Mesenchymal stem cell (in vitro differentiated cells and primary cell): ENCODE results near the gene ZNF652.
"Not testable (repeated sequence)": the region's sequence is repeated elsewhere in the genome, so short reads cannot be mapped to it uniquely, and the experiment has no call there.

Experiments used
- DNase-seq: peaks from one replicate; pipeline ENCODE4 v3.0.0-alpha.2; 2013
- H2AFZ ChIP-seq: one replicate; pipeline ENCODE4 v1.6.1; 2013; ENCODE audit warnings: low read depth, mild to moderate bottlenecking, control low read depth, inconsistent platforms, low read length, moderate library complexity
- H2AK5ac ChIP-seq: 2 replicates; pipeline ENCODE4 v1.6.1; 2013; ENCODE audit warnings: low read length, moderate library complexity, mild to moderate bottlenecking, inconsistent platforms; ENCODE audit not compliant: severe bottlenecking
- H2BK120ac ChIP-seq: one replicate; pipeline ENCODE4 v1.6.1; 2013; ENCODE audit warnings: low read depth, mild to moderate bottlenecking, inconsistent platforms, low read length, moderate library complexity
- H2BK12ac ChIP-seq, 2 experiments: one replicate each; pipeline ENCODE4 v1.6.1; 2013; ENCODE audit warnings: inconsistent platforms in 2 of 2, low read length in 2 of 2, mild to moderate bottlenecking in 2 of 2, moderate library complexity in 2 of 2, control low read depth in 1 of 2
- H2BK15ac ChIP-seq: one replicate; pipeline ENCODE4 v1.6.1; 2013; ENCODE audit warnings: mild to moderate bottlenecking, low read depth, inconsistent platforms; ENCODE audit not compliant: poor library complexity, severe bottlenecking
- H2BK5ac ChIP-seq: 2 replicates; pipeline ENCODE4 v1.6.1; 2013; ENCODE audit warnings: low read depth, mild to moderate bottlenecking, low read length, control low read depth, inconsistent platforms; ENCODE audit not compliant: poor library complexity, severe bottlenecking
- H3K14ac ChIP-seq, 2 experiments: one replicate each; pipeline ENCODE4 v1.6.1; 2013; ENCODE audit warnings: inconsistent platforms in 2 of 2, low read length in 2 of 2, control low read depth in 1 of 2, mild to moderate bottlenecking in 1 of 2, moderate library complexity in 1 of 2
- H3K18ac ChIP-seq, 2 experiments: one replicate each; pipeline ENCODE4 v1.6.1; 2013; ENCODE audit warnings: inconsistent platforms in 2 of 2, low read length in 2 of 2, control low read depth in 1 of 2, low read depth in 1 of 2, mild to moderate bottlenecking in 1 of 2
- H3K23ac ChIP-seq, 2 experiments: one replicate each; pipeline ENCODE4 v1.6.1; 2013; ENCODE audit warnings: inconsistent platforms in 2 of 2, low read length in 2 of 2, mild to moderate bottlenecking in 2 of 2, moderate library complexity in 2 of 2, control low read depth in 1 of 2
- H3K27ac ChIP-seq: 2 replicates; pipeline ENCODE4 v1.5.1; 2013; ENCODE audit warnings: mild to moderate bottlenecking, moderate library complexity, low read length, control low read depth, inconsistent platforms; ENCODE audit not compliant: poor library complexity, severe bottlenecking
- H3K27me3 ChIP-seq, 2 experiments: 2 replicates each; pipeline versions ENCODE4 v1.6.1 to v1.7.0; 2013; ENCODE audit warnings: low read length in 2 of 2, mild to moderate bottlenecking in 2 of 2, moderate library complexity in 2 of 2, control low read depth in 1 of 2, inconsistent platforms in 1 of 2; ENCODE audit not compliant: control insufficient read depth in 1 of 2, insufficient read depth in 1 of 2
- H3K36me3 ChIP-seq, 2 experiments: 2 replicates each; pipeline versions ENCODE4 v1.6.1 to v1.7.0; 2013; ENCODE audit warnings: low read length in 2 of 2, control low read depth in 1 of 2, inconsistent platforms in 1 of 2, low read depth in 1 of 2, mild to moderate bottlenecking in 1 of 2; ENCODE audit not compliant: insufficient read depth in 2 of 2, control insufficient read depth in 1 of 2
- H3K4ac ChIP-seq, 2 experiments: one replicate each; pipeline ENCODE4 v1.6.1; 2013; ENCODE audit warnings: inconsistent platforms in 2 of 2, low read length in 2 of 2, mild to moderate bottlenecking in 2 of 2, moderate library complexity in 2 of 2, control low read depth in 1 of 2, low read depth in 1 of 2
- H3K4me1 ChIP-seq: 2 replicates; pipeline ENCODE4 v1.6.1; 2013; ENCODE audit warnings: low read depth, low read length, control low read depth; ENCODE audit not compliant: control insufficient read depth, insufficient read depth
- H3K4me2 ChIP-seq: 2 replicates; pipeline ENCODE4 v1.6.1; 2013; ENCODE audit warnings: low read length, mild to moderate bottlenecking, inconsistent platforms; ENCODE audit not compliant: poor library complexity, severe bottlenecking
- H3K4me3 ChIP-seq, 2 experiments: 2 replicates each; pipeline versions ENCODE4 v1.5.1 to v1.7.0; 2013; ENCODE audit warnings: low read length in 2 of 2, mild to moderate bottlenecking in 2 of 2, control low read depth in 1 of 2, low read depth in 1 of 2; ENCODE audit not compliant: insufficient read depth in 1 of 2
- H3K79me1 ChIP-seq: replicated peaks from 2 replicates; pipeline ENCODE4 v1.6.1; 2013; ENCODE audit warnings: mild to moderate bottlenecking, control low read depth, low read length, inconsistent platforms; ENCODE audit not compliant: poor library complexity, severe bottlenecking
- H3K9ac ChIP-seq: 2 replicates; pipeline ENCODE4 v1.7.0; 2013; ENCODE audit warnings: mild to moderate bottlenecking, low read length, moderate library complexity
- H3K9me3 ChIP-seq: 2 replicates; pipeline ENCODE4 v1.7.0; 2013; ENCODE audit warnings: mild to moderate bottlenecking, low read length; ENCODE audit not compliant: control insufficient read depth
- H4K8ac ChIP-seq: one replicate; pipeline ENCODE4 v1.6.1; 2013; ENCODE audit warnings: inconsistent platforms, mild to moderate bottlenecking, low read length, moderate library complexity
- H4K91ac ChIP-seq: one replicate; pipeline ENCODE4 v1.6.1; 2013; ENCODE audit warnings: mild to moderate bottlenecking, low read length, inconsistent platforms
- WGBS: methylation state at CpG from one replicate; pipeline ENCODE4 v1.1.7; 2013; ENCODE audit warnings: mixed read lengths; 5-methylcytosine and 5-hydroxymethylcytosine counted together

The ZNF652 gene

DNA sequence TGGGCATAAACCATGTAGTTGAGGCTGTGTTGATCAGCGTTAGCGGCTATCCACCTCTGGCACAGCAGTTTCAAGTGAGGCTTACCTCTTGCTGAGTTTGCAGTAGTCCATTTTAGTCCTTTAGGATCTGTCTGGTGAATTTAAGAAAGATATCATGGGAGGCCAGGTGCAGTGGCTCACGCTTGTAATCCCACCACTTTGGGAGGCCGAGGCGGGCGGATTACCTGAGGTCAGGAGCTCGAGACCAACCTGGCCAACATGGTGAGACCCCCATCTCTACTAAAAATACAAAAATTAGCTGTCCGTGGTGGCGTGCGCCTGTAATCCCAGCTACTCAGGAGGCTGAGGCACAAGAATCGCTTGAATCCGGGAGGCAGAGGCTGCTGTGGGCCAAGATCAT is 86.1 kb downstream of the ZNF652 start:
- H2BK12ac ChIP-seq, H4K91ac ChIP-seq, H2BK15ac ChIP-seq, H3K79me1 ChIP-seq, H3K4me1 ChIP-seq, H2BK120ac ChIP-seq, DNase-seq, H3K36me3 ChIP-seq, H2BK5ac ChIP-seq, H3K4me3 ChIP-seq, H3K4ac ChIP-seq, H3K4me2 ChIP-seq, H3K9ac ChIP-seq, H3K9me3 ChIP-seq, H2AK5ac ChIP-seq, H3K27ac ChIP-seq, H3K23ac ChIP-seq, H3K18ac ChIP-seq, H4K8ac ChIP-seq, H2AFZ ChIP-seq, H3K27me3 ChIP-seq, H3K14ac ChIP-seq: not testable (repeated sequence)
- WGBS, result 91% methylated on average over 12 of the region's 12 CpGs

DNA sequence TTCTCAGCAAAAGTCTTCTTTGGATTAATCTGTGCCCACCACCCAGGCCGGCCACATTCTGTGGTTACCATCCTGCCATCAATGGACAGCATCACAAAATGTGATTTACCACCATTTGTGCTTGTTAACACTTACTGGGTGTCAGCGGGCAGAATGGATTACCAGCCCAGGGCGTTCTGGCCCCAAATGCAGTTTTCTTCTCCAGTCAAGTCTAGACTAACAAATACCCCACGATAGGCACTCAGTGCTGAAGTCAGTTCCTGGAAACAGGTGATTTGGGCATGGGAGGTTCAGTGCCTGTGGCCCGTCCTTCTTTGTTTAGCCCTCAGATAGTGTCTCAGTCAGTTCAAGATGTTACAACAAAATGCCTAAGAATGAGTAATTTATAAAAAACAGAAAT is 92.7 kb downstream of the ZNF652 start:
- Histone ChIP-seq H2AK5ac (no peak overlapping the region), H3K4me2 (no peak overlapping the region), H2AFZ (no peak overlapping the region), H3K9me3 (no peaks in the 10 kb centered on the region), H3K4me3 (no peak overlapping the region), H4K8ac (peak overlapping the region; percentile 54), H3K4ac (no peak overlapping the region), H3K14ac (no peak overlapping the region), H3K4me1 (no peaks in the 10 kb centered on the region), H3K23ac (no peak overlapping the region), H2BK12ac (no peak overlapping the region), H2BK120ac (no peak overlapping the region), H4K91ac (no peak overlapping the region), H2BK5ac (no peak overlapping the region), H3K27me3 (peaks cover 0 to 4% of the 10 kb centered on the region in 2 experiments), H3K36me3 (no peaks in the 10 kb centered on the region), H3K9ac (no peak overlapping the region), H3K79me1 (no peaks in the 10 kb centered on the region), H2BK15ac (no peak overlapping the region), H3K18ac (no peak overlapping the region), H3K27ac (no peak overlapping the region)
- DNase-seq, result no peak
- 75% methylated on average over 4 of the region's 5 CpGs for WGBS

DNA sequence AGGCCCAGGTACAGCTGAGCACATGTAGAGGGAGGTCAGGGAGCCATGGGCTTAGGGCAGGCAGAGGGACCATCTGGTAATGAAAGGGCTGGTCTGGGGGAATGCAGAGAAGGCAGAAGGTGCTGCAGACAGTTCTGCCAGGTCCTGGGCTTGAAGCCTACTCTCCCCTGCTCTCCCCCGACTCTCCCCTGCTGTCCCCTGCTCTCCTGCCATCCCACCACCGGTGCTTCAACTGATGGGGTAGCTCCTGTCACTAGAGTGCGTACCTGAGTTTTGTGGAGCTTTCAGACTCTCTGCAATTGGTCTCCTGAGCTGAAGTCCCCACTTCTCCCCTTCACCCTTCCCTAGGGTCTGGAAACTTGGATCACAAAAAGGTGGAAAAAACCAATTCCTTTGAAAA is 94.1 kb downstream of the ZNF652 start:
- WGBS, result 74% methylated on average over 3 of the region's 3 CpGs
- Histone ChIP-seq H3K27ac (no peak overlapping the region), H2BK15ac (no peak overlapping the region), H3K4me2 (no peak overlapping the region), H3K14ac (no peak overlapping the region), H4K91ac (no peak overlapping the region), H3K18ac (no peak overlapping the region), H3K36me3 (no peaks in the 10 kb centered on the region), H2AFZ (no peak overlapping the region), H3K4me3 (no peak overlapping the region), H3K9me3 (no peaks in the 10 kb centered on the region), H3K9ac (no peak overlapping the region), H3K4ac (no peak overlapping the region), H3K79me1 (no peaks in the 10 kb centered on the region), H2BK5ac (no peak overlapping the region), H2BK120ac (no peak overlapping the region), H3K4me1 (no peaks in the 10 kb centered on the region), H3K27me3 (peaks cover 0 to 4% of the 10 kb centered on the region in 2 experiments), H4K8ac (no peak overlapping the region), H2AK5ac (no peak overlapping the region), H3K23ac (no peak overlapping the region), H2BK12ac (no peak overlapping the region)
- DNase-seq, result no peak

DNA sequence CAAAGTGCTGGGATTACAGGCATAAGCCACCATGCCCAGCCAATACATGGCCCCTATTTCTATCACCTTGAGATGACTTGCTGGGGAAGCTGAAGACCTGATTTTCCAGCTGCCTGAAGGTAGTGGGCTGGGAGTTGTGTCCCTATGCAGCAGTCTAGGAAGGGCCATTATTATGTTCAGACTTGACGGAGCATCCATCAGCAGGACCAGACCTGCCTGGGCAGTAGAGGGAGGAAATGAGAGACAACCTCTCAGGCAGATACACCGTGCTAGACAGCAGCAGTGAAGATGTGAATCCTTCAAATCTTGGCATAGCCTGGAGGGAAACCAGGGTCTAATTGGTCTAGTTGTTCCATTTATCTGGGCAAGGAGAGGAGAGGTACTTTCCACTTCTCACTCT is 95.8 kb downstream of the ZNF652 start:
- DNase-seq, result no peak
- H2BK120ac ChIP-seq, result no peak overlapping the region
- H3K4me2 ChIP-seq, result no peak overlapping the region
- no peak overlapping the region for H2BK5ac ChIP-seq
- WGBS, result 88% methylated on average over 2 of the region's 2 CpGs
- no peak overlapping the region for H2AFZ ChIP-seq
- H3K14ac ChIP-seq, result no peak overlapping the region
- H2AK5ac ChIP-seq, result no peak overlapping the region
- no peak overlapping the region for H3K4me3 ChIP-seq
- H3K36me3 ChIP-seq, result no peaks in the 10 kb centered on the region
- no peak overlapping the region for H4K91ac ChIP-seq
- H2BK12ac ChIP-seq, result no peak overlapping the region
- no peak overlapping the region for H3K9ac ChIP-seq
- H3K18ac ChIP-seq, result no peak overlapping the region
- no peak overlapping the region for H2BK15ac ChIP-seq
- H3K9me3 ChIP-seq, result no peaks in the 10 kb centered on the region
- H3K4me1 ChIP-seq, result no peaks in the 10 kb centered on the region
- no peak overlapping the region for H3K23ac ChIP-seq
- no peak overlapping the region for H3K27ac ChIP-seq
- no peak overlapping the region for H3K4ac ChIP-seq
- H3K79me1 ChIP-seq, result no peaks in the 10 kb centered on the region
- peaks cover 0 to 4% of the 10 kb centered on the region in 2 experiments for H3K27me3 ChIP-seq
- H4K8ac ChIP-seq, result no peak overlapping the region
